Measurements from ENCODE around the gene SFXN1. TPM values are rescaled to one million over a fixed set of nuclear protein-coding genes. Genes with fewer than 3 reads are reported as not detected.

SFXN1 gene
- total and polyA plus RNA-seq, 9 of the 15 experiments (the other 6 are each of a cell fraction or from before 2014, with no cell fraction given) = 31.8 to 261 (median 113) TPM

DNA sequence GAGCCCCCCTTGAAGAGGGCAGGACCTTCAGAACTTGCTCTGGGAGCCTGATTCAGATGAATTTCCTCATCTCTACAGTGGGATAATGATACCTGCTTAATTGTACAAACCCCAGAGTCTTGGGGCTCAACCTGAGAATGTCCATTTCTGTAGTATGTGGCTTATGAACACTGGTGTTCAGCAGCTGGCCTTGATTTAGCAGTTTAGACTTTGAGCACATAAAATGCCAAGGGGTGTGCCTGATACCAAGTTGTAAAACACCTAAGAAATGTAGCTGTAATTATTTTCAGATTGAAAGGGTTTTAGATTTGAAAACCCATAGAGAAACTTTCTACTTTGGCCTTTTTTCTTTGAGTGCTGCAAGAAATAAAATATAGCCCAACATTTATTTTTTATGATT is 44.9 kb downstream of the SFXN1 start:
- H3K4me1 ChIP-seq (replicated peaks in 1 of 2; ENCODE audit: control insufficient read depth in 2 of 2, insufficient read depth in 2 of 2, low read length in 2 of 2) = peaks cover 0 to 3% of the 10 kb centered on the region in 2 experiments; a peak in 2 of 5 replicates
- H3K27me3 ChIP-seq (ENCODE audit: control insufficient read depth in 2 of 2, insufficient read depth in 2 of 2, low read length in 2 of 2) = no peaks in the 10 kb centered on the region
- peaks cover 2% of the 10 kb centered on the region; the same call in 1 of the 2 replicates for H4K20me1 ChIP-seq (replicated peaks; ENCODE audit: control insufficient read depth, insufficient read depth, low read length)
- intact Hi-C loops (cut with micrococcal nuclease) = no loop called here
- TF ChIP-seq, protein P1, sequence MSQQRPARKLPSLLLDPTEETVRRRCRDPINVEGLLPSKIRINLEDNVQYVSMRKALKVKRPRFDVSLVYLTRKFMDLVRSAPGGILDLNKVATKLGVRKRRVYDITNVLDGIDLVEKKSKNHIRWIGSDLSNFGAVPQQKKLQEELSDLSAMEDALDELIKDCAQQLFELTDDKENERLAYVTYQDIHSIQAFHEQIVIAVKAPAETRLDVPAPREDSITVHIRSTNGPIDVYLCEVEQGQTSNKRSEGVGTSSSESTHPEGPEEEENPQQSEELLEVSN (IDR thresholded peaks at IDR 0.05; ENCODE audit: borderline replicate concordance in 1 of 2, extremely low read depth in 1 of 2, insufficient read depth in 1 of 2, insufficient read length in 1 of 2, low read depth in 1 of 2, low read length in 1 of 2, poor library complexity in 1 of 2, severe bottlenecking in 1 of 2) = no peak
- no peak for TF ChIP-seq TEAD1 (CRISPR knock-in tag; IDR thresholded peaks at IDR 0.05)
- no peak for TF ChIP-seq CSDE1 (IDR thresholded peaks at IDR 0.05)
- no peak for TF ChIP-seq L3MBTL2 (IDR thresholded peaks at IDR 0.05)
- TF ChIP-seq, protein P2, sequence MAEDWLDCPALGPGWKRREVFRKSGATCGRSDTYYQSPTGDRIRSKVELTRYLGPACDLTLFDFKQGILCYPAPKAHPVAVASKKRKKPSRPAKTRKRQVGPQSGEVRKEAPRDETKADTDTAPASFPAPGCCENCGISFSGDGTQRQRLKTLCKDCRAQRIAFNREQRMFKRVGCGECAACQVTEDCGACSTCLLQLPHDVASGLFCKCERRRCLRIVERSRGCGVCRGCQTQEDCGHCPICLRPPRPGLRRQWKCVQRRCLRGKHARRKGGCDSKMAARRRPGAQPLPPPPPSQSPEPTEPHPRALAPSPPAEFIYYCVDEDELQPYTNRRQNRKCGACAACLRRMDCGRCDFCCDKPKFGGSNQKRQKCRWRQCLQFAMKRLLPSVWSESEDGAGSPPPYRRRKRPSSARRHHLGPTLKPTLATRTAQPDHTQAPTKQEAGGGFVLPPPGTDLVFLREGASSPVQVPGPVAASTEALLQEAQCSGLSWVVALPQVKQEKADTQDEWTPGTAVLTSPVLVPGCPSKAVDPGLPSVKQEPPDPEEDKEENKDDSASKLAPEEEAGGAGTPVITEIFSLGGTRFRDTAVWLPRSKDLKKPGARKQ (CRISPR knock-in tag; IDR thresholded peaks at IDR 0.05) = no peak
- TF ChIP-seq, protein P3, sequence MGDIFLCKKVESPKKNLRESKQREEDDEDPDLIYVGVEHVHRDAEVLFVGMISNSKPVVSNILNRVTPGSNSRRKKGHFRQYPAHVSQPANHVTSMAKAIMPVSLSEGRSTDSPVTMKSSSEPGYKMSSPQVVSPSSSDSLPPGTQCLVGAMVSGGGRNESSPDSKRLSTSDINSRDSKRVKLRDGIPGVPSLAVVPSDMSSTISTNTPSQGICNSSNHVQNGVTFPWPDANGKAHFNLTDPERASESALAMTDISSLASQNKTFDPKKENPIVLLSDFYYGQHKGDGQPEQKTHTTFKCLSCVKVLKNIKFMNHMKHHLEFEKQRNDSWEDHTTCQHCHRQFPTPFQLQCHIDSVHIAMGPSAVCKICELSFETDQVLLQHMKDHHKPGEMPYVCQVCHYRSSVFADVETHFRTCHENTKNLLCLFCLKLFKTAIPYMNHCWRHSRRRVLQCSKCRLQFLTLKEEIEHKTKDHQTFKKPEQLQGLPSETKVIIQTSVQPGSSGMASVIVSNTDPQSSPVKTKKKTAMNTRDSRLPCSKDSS (IDR thresholded peaks at IDR 0.05; ENCODE audit: low read depth, partially characterized antibody) = no peak
- TF ChIP-seq, protein P4, sequence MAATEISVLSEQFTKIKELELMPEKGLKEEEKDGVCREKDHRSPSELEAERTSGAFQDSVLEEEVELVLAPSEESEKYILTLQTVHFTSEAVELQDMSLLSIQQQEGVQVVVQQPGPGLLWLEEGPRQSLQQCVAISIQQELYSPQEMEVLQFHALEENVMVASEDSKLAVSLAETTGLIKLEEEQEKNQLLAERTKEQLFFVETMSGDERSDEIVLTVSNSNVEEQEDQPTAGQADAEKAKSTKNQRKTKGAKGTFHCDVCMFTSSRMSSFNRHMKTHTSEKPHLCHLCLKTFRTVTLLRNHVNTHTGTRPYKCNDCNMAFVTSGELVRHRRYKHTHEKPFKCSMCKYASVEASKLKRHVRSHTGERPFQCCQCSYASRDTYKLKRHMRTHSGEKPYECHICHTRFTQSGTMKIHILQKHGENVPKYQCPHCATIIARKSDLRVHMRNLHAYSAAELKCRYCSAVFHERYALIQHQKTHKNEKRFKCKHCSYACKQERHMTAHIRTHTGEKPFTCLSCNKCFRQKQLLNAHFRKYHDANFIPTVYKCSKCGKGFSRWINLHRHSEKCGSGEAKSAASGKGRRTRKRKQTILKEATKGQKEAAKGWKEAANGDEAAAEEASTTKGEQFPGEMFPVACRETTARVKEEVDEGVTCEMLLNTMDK (IDR thresholded peaks at IDR 0.05; ENCODE audit: borderline replicate concordance, insufficient read depth, low read depth, low read length, poor library complexity, severe bottlenecking) = no peak
- no peak for TF ChIP-seq SMAD1 (IDR thresholded peaks at IDR 0.05; ENCODE audit: low read depth, low read length, partially characterized antibody)
- TF ChIP-seq, protein P5, sequence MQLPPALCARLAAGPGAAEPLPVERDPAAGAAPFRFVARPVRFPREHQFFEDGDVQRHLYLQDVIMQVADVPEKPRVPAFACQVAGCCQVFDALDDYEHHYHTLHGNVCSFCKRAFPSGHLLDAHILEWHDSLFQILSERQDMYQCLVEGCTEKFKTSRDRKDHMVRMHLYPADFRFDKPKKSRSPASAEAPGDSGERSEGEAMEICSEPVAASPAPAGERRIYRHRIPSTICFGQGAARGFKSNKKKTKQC (CRISPR knock-in tag; IDR thresholded peaks at IDR 0.05) = no peak
- peaks cover 4% of the 10 kb centered on the region for H3K9me1 ChIP-seq (ENCODE audit: control insufficient read depth, insufficient read depth, low read length)
- no peak overlapping the region for H3K4me2 ChIP-seq (ENCODE audit: insufficient read depth, low read length)
- no peaks in the 10 kb centered on the region for H3K79me2 ChIP-seq (ENCODE audit: control insufficient read depth, insufficient read depth, low read length)
- no peak overlapping the region for H3K27ac ChIP-seq (ENCODE audit: extremely low read depth, low read depth, low read length)
- DNase-seq (ENCODE audit: extremely low read depth in 1 of 4, low spot score in 3 of 4) (no peak), FAIRE-seq (no peak), ATAC-seq (no peak)
- in situ Hi-C loops (cut with MboI) = no loop called here
- POLR2A ChIA-PET = interaction anchor here (0.5 to 0.9 kb wide), 3 partner anchors 8 to 23 kb away, joined by 3 read pairs; no protein-coding TSS in a partner anchor
- peaks cover 83% of the 10 kb centered on the region for H3K36me3 ChIP-seq (ENCODE audit: control insufficient read depth, insufficient read depth, low read length)
- H3K9me3 ChIP-seq (replicated peaks; ENCODE audit: control insufficient read depth, insufficient read depth, low read depth, low read length) = no peaks in the 10 kb centered on the region
- BruUV-seq (replicated peaks) = no TSS peak
- no peak overlapping the region for H2AFZ ChIP-seq (ENCODE audit: low read depth, low read length)
- CTCF ChIA-PET (ENCODE audit: low intra/inter-chr PET ratio) = no interaction called here
- no peak overlapping the region for H3K9ac ChIP-seq (ENCODE audit: insufficient read depth in 1 of 2, low read depth in 2 of 2, low read length in 2 of 2)
- H3K4me3 ChIP-seq = no peak overlapping the region

All from K562 (cell line).